CD4-positive, CD25-positive, alpha-beta regulatory T cell (primary cell): ENCODE results near the gene PODXL. TPM values are rescaled to one million over a fixed set of nuclear protein-coding genes. Genes with fewer than 3 reads are reported as not detected.

Experiments used
- ATAC-seq, 2 donors: fragments of 150-1000 bp; cut with Tn5 transposase; one replicate each; pipeline ENCODE4 v1.10.0; 2021; ENCODE audit warnings: low read depth in 2 of 2, moderate number of reproducible peaks in 2 of 2, moderate library complexity in 1 of 2
- DNase-seq, 3 donors: peaks; one replicate each; pipeline versions ENCODE4 v3.0.0 to v3.0.0-alpha.2; 2012 to 2022; ENCODE audit warnings: mixed read lengths in 1 of 3
- H3K27ac ChIP-seq: one replicate; pipeline ENCODE4 v1.7.0; 2013; ENCODE audit warnings: mild to moderate bottlenecking, low read length; ENCODE audit not compliant: insufficient read depth, poor library complexity, severe bottlenecking
- H3K27me3 ChIP-seq: one replicate; pipeline ENCODE4 v1.7.0; 2013; ENCODE audit warnings: low read length; ENCODE audit not compliant: control insufficient read depth, insufficient read depth
- H3K36me3 ChIP-seq: one replicate; pipeline ENCODE4 v1.7.0; 2013; ENCODE audit warnings: mild to moderate bottlenecking, low read length, moderate library complexity; ENCODE audit not compliant: control insufficient read depth, insufficient read depth
- H3K4me1 ChIP-seq: 2 replicates; pipeline ENCODE4 v1.7.0; 2013; ENCODE audit warnings: mild to moderate bottlenecking, low read length; ENCODE audit not compliant: insufficient read depth, control insufficient read depth, poor library complexity, severe bottlenecking
- H3K4me3 ChIP-seq: one replicate; pipeline ENCODE4 v1.7.0; 2013; ENCODE audit warnings: low read depth, mild to moderate bottlenecking, low read length, moderate library complexity
- H3K9me3 ChIP-seq, 2 experiments: 1 replicate in 1 of 2; 2 replicates in 1 of 2; pipeline ENCODE4 v1.7.0; 2013; ENCODE audit warnings: low read length in 2 of 2, mild to moderate bottlenecking in 1 of 2, moderate library complexity in 1 of 2; ENCODE audit not compliant: control insufficient read depth in 2 of 2
- H3K27ac Mint-ChIP-seq, 3 donors: one replicate each; pipeline ENCODE4 v1.8.0; 2020 to 2022; ENCODE audit warnings: mild to moderate bottlenecking in 3 of 3, mixed read lengths in 3 of 3, moderate library complexity in 2 of 3
- H3K27me3 Mint-ChIP-seq: one replicate; pipeline ENCODE4 v1.8.0; 2022; ENCODE audit warnings: mild to moderate bottlenecking, mixed read lengths
- H3K36me3 Mint-ChIP-seq: one replicate; pipeline ENCODE4 v1.8.0; 2020; ENCODE audit warnings: mixed read lengths
- H3K4me1 Mint-ChIP-seq, 4 donors: one replicate each; pipeline ENCODE4 v1.8.0; 2020 to 2022; ENCODE audit warnings: mixed read lengths in 4 of 4, mild to moderate bottlenecking in 1 of 4
- H3K4me3 Mint-ChIP-seq, 4 donors: one replicate each; pipeline ENCODE4 v1.8.0; 2020 to 2022; ENCODE audit warnings: mild to moderate bottlenecking in 4 of 4, mixed read lengths in 4 of 4, moderate library complexity in 3 of 4
- H3K9me3 Mint-ChIP-seq, 7 donors: one replicate each; pipeline ENCODE4 v1.8.0; 2020 to 2022; ENCODE audit warnings: mixed read lengths in 7 of 7, mild to moderate bottlenecking in 3 of 7, moderate library complexity in 2 of 7
- polyA plus RNA-seq, 4 donors: library from polyadenylated mRNA; unstranded; fragments of 300-500 nt; fragmentation: Illumina TruSeq; gene quantifications; one replicate each; pipeline ENCODE4 v1.2.3, GENCODE V29; 2021
- total RNA-seq: library from RNA; stranded (reverse); gene quantifications from one replicate; pipeline ENCODE4 v1.2.3, GENCODE V29; 2022

PODXL gene
- total and polyA plus RNA-seq, 5 donors from 2014 or later, result 0.17 to 0.89 (median 0.34) TPM

DNA sequence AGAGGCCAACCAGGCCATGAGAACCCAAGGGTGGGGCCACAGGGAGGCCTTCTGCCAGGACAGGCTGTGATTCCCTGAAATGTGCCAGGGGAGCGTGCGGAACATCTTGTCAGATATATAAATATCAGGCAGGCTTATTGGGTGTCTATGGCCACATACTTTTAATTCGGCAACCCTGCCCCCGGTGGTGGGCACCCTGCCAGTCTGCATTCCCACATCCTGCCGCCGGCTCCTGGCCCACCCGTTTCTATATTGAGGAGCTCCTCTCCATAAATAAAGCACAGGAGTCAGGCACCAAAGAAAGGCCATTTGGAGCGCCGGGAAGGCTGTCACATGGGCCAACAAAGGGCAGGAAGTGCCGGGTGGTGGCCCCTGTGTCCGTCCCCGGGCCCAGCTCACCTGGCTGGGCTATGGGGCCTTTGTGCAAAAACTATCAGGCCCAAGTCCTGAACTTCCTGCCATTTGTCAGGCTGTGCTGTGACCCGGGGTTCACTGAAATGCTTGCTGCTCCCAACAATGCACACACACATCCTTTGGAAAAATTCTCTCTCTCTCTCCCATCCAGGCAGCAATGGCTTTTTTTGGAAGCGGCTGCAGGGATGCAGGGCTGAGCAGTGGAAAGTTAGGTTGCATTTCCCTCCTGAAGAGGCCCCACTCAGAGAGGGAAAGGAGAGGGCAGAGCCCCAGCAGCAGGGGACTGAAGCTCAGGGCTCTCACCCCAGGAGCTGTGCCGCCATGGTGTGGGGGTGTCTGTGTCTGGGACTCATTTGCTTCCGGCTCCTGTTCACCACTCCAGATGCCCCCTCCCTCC lies 25.0 kb upstream of the PODXL start:
- H3K4me1 ChIP-seq, result no peaks in the 10 kb centered on the region
- no peaks in the 10 kb centered on the region for H3K9me3 Mint-ChIP-seq
- ATAC-seq, result no peak

DNA sequence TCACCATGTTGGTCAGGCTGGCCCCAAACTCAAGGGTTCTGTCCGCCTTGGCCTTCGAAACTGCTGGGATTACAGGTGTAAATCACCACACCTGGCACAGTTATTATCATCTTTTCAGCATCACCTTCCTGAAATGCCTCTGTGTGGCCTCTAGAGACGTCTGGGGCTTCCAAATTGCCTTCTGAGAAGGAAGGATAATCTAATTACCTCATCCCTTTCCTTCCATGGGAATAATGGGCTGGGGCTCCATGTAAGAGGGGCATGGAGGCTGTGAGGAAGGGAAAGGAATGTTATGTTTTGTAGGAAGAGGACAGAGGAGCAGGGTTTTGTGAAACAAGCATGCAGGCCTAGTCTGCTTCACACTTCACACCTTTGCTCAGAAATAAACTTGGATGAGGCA lies 22.2 kb upstream of the PODXL start:
- ATAC-seq, result no peak
- no peaks in the 10 kb centered on the region for H3K4me1 ChIP-seq
- no peaks in the 10 kb centered on the region for H3K27me3 ChIP-seq
- Mint-ChIP-seq H3K27me3 (peaks cover 13% of the 10 kb centered on the region), H3K27ac (peak overlapping the region in 1 of 3 donors; percentile 18), H3K9me3 (no peaks in the 10 kb centered on the region), H3K36me3 (no peaks in the 10 kb centered on the region), H3K4me1 (no peaks in the 10 kb centered on the region), H3K4me3 (no peak overlapping the region)
- no peaks in the 10 kb centered on the region for H3K9me3 ChIP-seq
- no peak for DNase-seq
- no peaks in the 10 kb centered on the region for H3K36me3 ChIP-seq
- no peak overlapping the region for H3K4me3 ChIP-seq
- H3K27ac ChIP-seq, result no peak overlapping the region

More for the DNA sequence above, 25.0 kb upstream of the PODXL start:
- H3K4me3 ChIP-seq, result no peak overlapping the region
- H3K36me3 Mint-ChIP-seq, result no peaks in the 10 kb centered on the region
- no peak overlapping the region for H3K4me3 Mint-ChIP-seq
- no peaks in the 10 kb centered on the region for H3K27me3 ChIP-seq
- no peak for DNase-seq
- H3K36me3 ChIP-seq, result no peaks in the 10 kb centered on the region
- H3K27ac ChIP-seq, result no peak overlapping the region
- H3K27ac Mint-ChIP-seq, result no peak overlapping the region
- H3K4me1 Mint-ChIP-seq, result no peaks in the 10 kb centered on the region
- H3K9me3 ChIP-seq, result no peaks in the 10 kb centered on the region
- peaks cover 5% of the 10 kb centered on the region for H3K27me3 Mint-ChIP-seq

DNA sequence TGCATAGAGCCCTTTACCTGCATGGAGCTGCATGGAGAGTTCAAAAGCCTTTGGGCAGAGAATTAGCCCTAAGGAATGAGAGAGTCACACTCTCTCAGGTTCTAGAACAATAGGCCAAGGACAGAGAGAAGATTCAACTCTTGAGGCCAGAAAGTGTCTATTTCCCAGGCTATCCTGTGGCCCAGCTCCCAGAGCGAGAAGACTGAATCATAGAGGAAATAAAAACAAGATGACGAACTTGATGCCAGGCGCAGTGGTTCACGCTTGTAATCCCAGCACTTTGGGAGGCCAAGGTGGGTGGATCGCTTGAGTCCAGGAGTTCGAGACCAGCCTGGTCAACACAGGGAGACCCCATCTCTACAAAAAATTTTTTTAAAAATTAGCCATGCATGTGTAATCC lies 18.3 kb upstream of the PODXL start:
- H3K27ac ChIP-seq, result no peak overlapping the region
- Mint-ChIP-seq H3K27me3 (peaks cover 16% of the 10 kb centered on the region), H3K36me3 (no peaks in the 10 kb centered on the region)

DNA sequence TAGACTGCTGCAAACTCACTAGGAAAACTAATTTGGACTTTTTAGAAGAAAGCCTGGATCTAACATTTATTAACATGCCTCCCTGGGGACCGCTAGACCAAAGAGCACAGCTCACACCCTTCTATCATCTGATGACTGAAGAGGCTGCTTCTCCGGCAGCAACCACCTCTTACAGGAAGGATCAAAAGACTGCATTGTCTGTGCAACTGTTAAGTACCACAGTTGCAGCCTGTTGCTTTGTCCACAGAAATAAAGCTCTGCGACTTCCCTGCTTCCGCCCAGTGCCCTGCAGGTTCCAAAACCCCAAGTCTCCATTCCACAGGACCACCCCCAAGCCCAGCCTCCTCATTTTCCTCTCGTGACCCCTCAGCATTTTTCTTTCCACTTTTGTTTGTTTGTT lies 14.0 kb upstream of the PODXL start:
- Histone ChIP-seq H3K27ac (no peak overlapping the region), H3K4me1 (no peaks in the 10 kb centered on the region), H3K9me3 (no peaks in the 10 kb centered on the region), H3K4me3 (no peak overlapping the region), H3K27me3 (no peaks in the 10 kb centered on the region), H3K36me3 (no peaks in the 10 kb centered on the region)
- Mint-ChIP-seq H3K36me3 (no peaks in the 10 kb centered on the region), H3K27me3 (peaks cover 16% of the 10 kb centered on the region), H3K4me3 (no peak overlapping the region), H3K9me3 (no peaks in the 10 kb centered on the region), H3K4me1 (peaks cover 0 to 2% (median 0%) of the 10 kb centered on the region in 4 donors), H3K27ac (no peak overlapping the region)
- no peak for DNase-seq
- no peak for ATAC-seq

More for the DNA sequence above, 18.3 kb upstream of the PODXL start:
- Histone ChIP-seq H3K4me1 (no peaks in the 10 kb centered on the region), H3K36me3 (no peaks in the 10 kb centered on the region), H3K4me3 (no peak overlapping the region), H3K9me3 (no peaks in the 10 kb centered on the region), H3K27me3 (no peaks in the 10 kb centered on the region)
- Mint-ChIP-seq H3K27ac (no peak overlapping the region), H3K4me1 (no peaks in the 10 kb centered on the region), H3K9me3 (no peaks in the 10 kb centered on the region), H3K4me3 (no peak overlapping the region)
- DNase-seq (no peak), ATAC-seq (no peak)

DNA sequence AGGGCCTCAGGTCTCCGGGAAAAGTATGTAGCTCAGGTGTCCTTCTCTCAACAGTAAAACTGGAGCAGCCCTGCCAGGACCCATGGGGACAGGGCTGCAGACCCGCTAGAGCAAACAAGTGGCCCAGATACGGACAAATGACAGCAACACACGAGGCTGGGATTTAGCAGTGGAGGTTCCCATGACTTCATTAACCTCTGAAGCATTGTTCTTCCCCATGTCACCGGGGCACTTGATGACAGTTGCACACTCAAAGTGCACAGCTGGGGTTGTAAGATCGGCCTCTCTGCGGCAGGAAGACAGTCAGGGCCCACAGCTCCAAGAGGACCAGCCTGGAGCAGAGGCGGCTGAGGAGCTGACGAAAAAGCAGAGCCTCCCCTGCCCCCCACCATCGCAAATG lies 12.5 kb upstream of the PODXL start:
- Mint-ChIP-seq H3K27me3 (peaks cover 8% of the 10 kb centered on the region), H3K4me1 (peaks cover 0 to 2% (median 0%) of the 10 kb centered on the region in 4 donors), H3K9me3 (no peaks in the 10 kb centered on the region), H3K4me3 (no peak overlapping the region), H3K27ac (no peak overlapping the region), H3K36me3 (no peaks in the 10 kb centered on the region)
- no peak for DNase-seq
- Histone ChIP-seq H3K27ac (no peak overlapping the region), H3K27me3 (no peaks in the 10 kb centered on the region), H3K4me3 (no peak overlapping the region), H3K4me1 (no peaks in the 10 kb centered on the region), H3K9me3 (no peaks in the 10 kb centered on the region), H3K36me3 (no peaks in the 10 kb centered on the region)
- no peak for ATAC-seq

DNA sequence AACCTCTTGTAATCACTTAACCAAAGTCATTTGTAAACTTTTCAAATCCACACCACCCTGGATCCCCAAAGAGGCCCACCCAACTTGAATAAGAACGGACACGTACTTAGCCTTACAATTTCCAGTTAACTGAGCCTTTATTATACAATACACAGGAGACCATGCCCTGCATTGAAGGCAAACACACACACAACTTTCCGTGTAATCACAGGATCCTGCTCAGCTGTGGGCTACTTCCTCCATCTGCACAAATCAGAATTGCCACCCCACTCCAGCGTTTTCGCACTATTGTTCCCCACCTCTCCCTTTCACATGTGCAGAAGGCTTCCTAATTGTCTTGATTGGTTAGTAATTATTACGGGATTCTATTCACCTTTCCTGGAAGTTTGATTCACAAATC lies 12.1 kb upstream of the PODXL start:
- Histone ChIP-seq H3K27ac (no peak overlapping the region), H3K36me3 (no peaks in the 10 kb centered on the region), H3K27me3 (no peaks in the 10 kb centered on the region), H3K4me3 (no peak overlapping the region), H3K4me1 (no peaks in the 10 kb centered on the region), H3K9me3 (no peaks in the 10 kb centered on the region)
- Mint-ChIP-seq H3K27ac (no peak overlapping the region), H3K36me3 (no peaks in the 10 kb centered on the region), H3K27me3 (peaks cover 10% of the 10 kb centered on the region), H3K4me3 (no peak overlapping the region), H3K4me1 (peaks cover 0 to 2% (median 0%) of the 10 kb centered on the region in 4 donors), H3K9me3 (no peaks in the 10 kb centered on the region)
- DNase-seq (no peak), ATAC-seq (no peak)

DNA sequence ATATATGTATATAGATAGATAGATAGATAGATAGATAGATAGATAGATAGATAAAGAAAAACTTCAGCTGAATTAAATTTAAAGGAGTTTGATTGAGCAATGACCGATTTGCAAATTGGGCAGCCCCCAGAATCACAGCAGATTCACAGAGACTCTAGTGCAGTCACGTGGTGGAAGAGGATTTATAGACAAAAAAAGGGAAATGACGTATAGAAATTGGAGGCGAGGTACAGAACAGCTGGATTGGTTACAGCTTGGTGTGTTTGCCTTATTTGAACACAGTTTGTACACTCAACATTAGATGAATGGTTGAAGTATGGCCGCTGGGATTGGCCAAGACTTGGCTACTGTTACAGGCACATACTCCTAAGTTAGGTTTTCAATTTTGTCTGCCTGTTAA lies 8.2 kb upstream of the PODXL start:
- ATAC-seq (no peak), DNase-seq (no peak)
- Histone ChIP-seq H3K27ac (no peak overlapping the region), H3K36me3 (no peaks in the 10 kb centered on the region), H3K27me3 (no peaks in the 10 kb centered on the region), H3K9me3 (no peaks in the 10 kb centered on the region), H3K4me1 (no peaks in the 10 kb centered on the region), H3K4me3 (no peak overlapping the region)
- Mint-ChIP-seq H3K36me3 (no peaks in the 10 kb centered on the region), H3K4me3 (no peak overlapping the region), H3K4me1 (peaks cover 0 to 2% (median 0%) of the 10 kb centered on the region in 4 donors), H3K27me3 (peaks cover 13% of the 10 kb centered on the region), H3K9me3 (peaks cover 0 to 3% (median 0%) of the 10 kb centered on the region in 7 donors), H3K27ac (no peak overlapping the region)

- H3K27me3 Mint-ChIP-seq, result peaks cover 13% of the 10 kb centered on the region
- H3K36me3 Mint-ChIP-seq, result no peaks in the 10 kb centered on the region
- H3K4me3 Mint-ChIP-seq, result no peak overlapping the region
- H3K4me3 ChIP-seq, result no peak overlapping the region
- no peaks in the 10 kb centered on the region for H3K36me3 ChIP-seq
- ATAC-seq (no peak), DNase-seq (no peak)
- H3K27me3 ChIP-seq, result peaks cover under 1% of the 10 kb centered on the region
- no peak overlapping the region for H3K27ac ChIP-seq
- no peaks in the 10 kb centered on the region for H3K9me3 ChIP-seq
- no peak overlapping the region for H3K27ac Mint-ChIP-seq
- peaks cover 0 to 3% (median 0%) of the 10 kb centered on the region in 7 donors for H3K9me3 Mint-ChIP-seq
- no peaks in the 10 kb centered on the region for H3K4me1 ChIP-seq
- H3K4me1 Mint-ChIP-seq, result peaks cover 0 to 2% (median 0%) of the 10 kb centered on the region in 4 donors
Measured at GRCh38 chr7:131563918-131564317, 7.5 kb upstream of the PODXL start.
